HepG2 (cell line): ENCODE measurements around the gene CHCHD3. TPM values are rescaled to one million over a fixed set of nuclear protein-coding genes. Genes with fewer than 3 reads are reported as not detected.

Experiments used
- ATF1 ChIP-seq: IDR thresholded peaks from 2 replicates; pipeline ENCODE4 v1.6.1; 2016; ENCODE audit warnings: mild to moderate bottlenecking, control low read depth
- CAMTA2 ChIP-seq: sonication (generic); formaldehyde crosslinking; IDR thresholded peaks from 2 replicates; pipeline ENCODE4 v1.4.0; 2020; ENCODE audit warnings: mild to moderate bottlenecking, missing genetic modification reagents, borderline replicate concordance
- ELF3 ChIP-seq: IDR thresholded peaks from 2 replicates; pipeline ENCODE4 v1.6.1; 2016; ENCODE audit warnings: missing genetic modification reagents, missing compliant biosample characterization
- ETV5 ChIP-seq: IDR thresholded peaks from 2 replicates; pipeline ENCODE4 v1.6.1; 2018; ENCODE audit warnings: missing biosample characterization, missing genetic modification reagents, inconsistent platforms, borderline replicate concordance
- JUNB ChIP-seq: sonication (generic); formaldehyde crosslinking; IDR thresholded peaks from 2 replicates; pipeline ENCODE4 v1.8.0; 2022; ENCODE audit warnings: missing genetic modification reagents, mild to moderate bottlenecking, borderline replicate concordance
- KDM2A ChIP-seq: sonication (generic); formaldehyde crosslinking; IDR thresholded peaks from 2 replicates; pipeline ENCODE4 v1.4.0; 2020; ENCODE audit warnings: low read depth, missing genetic modification reagents, borderline replicate concordance
- MYNN ChIP-seq: sonication (generic); formaldehyde crosslinking; IDR thresholded peaks from 2 replicates; pipeline ENCODE4 v1.4.0; 2020; ENCODE audit warnings: mild to moderate bottlenecking, low read depth, missing genetic modification reagents
- NCOR1 ChIP-seq: fragments of 200-600 bp; sonication (generic); IDR thresholded peaks from 2 replicates; pipeline ENCODE4 v1.7.0; 2017; ENCODE audit warnings: antibody characterized with exemption, low read length, borderline replicate concordance
- RAD51 ChIP-seq: fragments of 450-650 bp; IDR thresholded peaks from 2 replicates; pipeline ENCODE4 v1.6.1; 2016; ENCODE audit warnings: borderline replicate concordance
- SAP130 ChIP-seq: IDR thresholded peaks from 2 replicates; pipeline ENCODE4 v1.6.1; 2016; ENCODE audit warnings: low read depth
- SRSF4 ChIP-seq: fragments of 200-400 bp; formaldehyde crosslinking; IDR thresholded peaks from one replicate; pipeline ENCODE4 v1.6.1; 2018; ENCODE audit warnings: mild to moderate bottlenecking, low read depth, low read length, moderate library complexity; ENCODE audit not compliant: poor library complexity, severe bottlenecking
- STAG1 ChIP-seq: sonication (generic); formaldehyde crosslinking; IDR thresholded peaks from 2 replicates; pipeline ENCODE4 v1.4.0; 2020; ENCODE audit warnings: missing genetic modification reagents
- ZBTB37 ChIP-seq: sonication (generic); formaldehyde crosslinking; IDR thresholded peaks from 2 replicates; pipeline ENCODE4 v1.4.0; 2020; ENCODE audit warnings: mild to moderate bottlenecking, missing genetic modification reagents
- ZFAT ChIP-seq: sonication (generic); formaldehyde crosslinking; conservative IDR thresholded peaks from 2 replicates; pipeline ENCODE4 v1.8.1; 2023; ENCODE audit warnings: missing genetic modification reagents, inconsistent platforms
- ZNF207 ChIP-seq: fragments of 450-650 bp; IDR thresholded peaks from 2 replicates; pipeline ENCODE4 v1.6.1; 2016; ENCODE audit warnings: antibody characterized with exemption, borderline replicate concordance
- ZNF24 ChIP-seq: fragments of 450-650 bp; IDR thresholded peaks from 2 replicates; pipeline ENCODE4 v1.6.1; 2017; ENCODE audit warnings: antibody characterized with exemption, mild to moderate bottlenecking
- ZNF589 ChIP-seq: sonication (generic); formaldehyde crosslinking; conservative IDR thresholded peaks from 2 replicates; pipeline ENCODE4 v1.8.0; 2022; ENCODE audit warnings: mild to moderate bottlenecking, moderate library complexity, missing genetic modification reagents
- ZNF607 ChIP-seq: sonication (generic); formaldehyde crosslinking; IDR thresholded peaks from 2 replicates; pipeline ENCODE4 v1.5.1; 2020; ENCODE audit warnings: missing genetic modification reagents, mild to moderate bottlenecking, borderline replicate concordance
- polyA plus RNA-seq, 8 experiments: library from polyadenylated mRNA; depleted of rRNA in 3 of 8; stranded (reverse) in 7 of 8; unstranded in 1 of 8; fragments of >200 nt; fragmentation: Illumina TruSeq in 4 of 8; extraction: Trizol in 4 of 8; gene quantifications; 2 replicates each; pipeline versions ENCODE4 v1.2.1 to v1.2.3, GENCODE V29; 2011 to 2016; ENCODE audit warnings: low read depth in 4 of 8, missing spikeins in 1 of 8, mixed read lengths in 1 of 8; ENCODE audit not compliant: insufficient read depth in 1 of 8
- total RNA-seq, 5 experiments: library from RNA; depleted of rRNA; stranded (reverse); fragments of >200 nt; fragmentation: Illumina TruSeq; extraction: Trizol; gene quantifications; 2 replicates each; pipeline ENCODE4 v1.2.3, GENCODE V29; 2016; ENCODE audit warnings: low read depth in 1 of 5
- TF ChIP-seq, protein P1 (sequence below): IDR thresholded peaks from 2 replicates; pipeline ENCODE4 v1.6.1; 2016; ENCODE audit warnings: control low read depth
- TF ChIP-seq, protein P2 (sequence below): sonication (generic); formaldehyde crosslinking; IDR thresholded peaks from one replicate; pipeline ENCODE4 v1.5.1; 2020; ENCODE audit warnings: mild to moderate bottlenecking, missing genetic modification reagents; ENCODE audit errors: not compliant biosample characterization

Gene CHCHD3
- total and polyA plus RNA-seq, 2 of the 13 experiments (the other 11 are each of a cell fraction or from before 2014, with no cell fraction given): 32.7 to 86.8 TPM

- no peak for TF ChIP-seq SRSF4
- TF ChIP-seq ZNF207: no peak
- TF ChIP-seq ZFAT (CRISPR knock-in tag): no peak
- peak; percentile 90 for TF ChIP-seq SAP130 (CRISPR knock-in tag)
- no peak for TF ChIP-seq MYNN (CRISPR knock-in tag)
- no peak for TF ChIP-seq ZBTB37 (CRISPR knock-in tag)
- no peak for TF ChIP-seq CAMTA2 (CRISPR knock-in tag)
- no peak for TF ChIP-seq ZNF607 (CRISPR knock-in tag)
- TF ChIP-seq, protein P1, sequence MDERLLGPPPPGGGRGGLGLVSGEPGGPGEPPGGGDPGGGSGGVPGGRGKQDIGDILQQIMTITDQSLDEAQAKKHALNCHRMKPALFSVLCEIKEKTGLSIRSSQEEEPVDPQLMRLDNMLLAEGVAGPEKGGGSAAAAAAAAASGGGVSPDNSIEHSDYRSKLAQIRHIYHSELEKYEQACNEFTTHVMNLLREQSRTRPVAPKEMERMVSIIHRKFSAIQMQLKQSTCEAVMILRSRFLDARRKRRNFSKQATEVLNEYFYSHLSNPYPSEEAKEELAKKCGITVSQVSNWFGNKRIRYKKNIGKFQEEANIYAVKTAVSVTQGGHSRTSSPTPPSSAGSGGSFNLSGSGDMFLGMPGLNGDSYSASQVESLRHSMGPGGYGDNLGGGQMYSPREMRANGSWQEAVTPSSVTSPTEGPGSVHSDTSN (CRISPR knock-in tag): peak; percentile 82
- no peak for TF ChIP-seq STAG1 (CRISPR knock-in tag)
- TF ChIP-seq RAD51: peak; percentile 52
- TF ChIP-seq, protein P2, sequence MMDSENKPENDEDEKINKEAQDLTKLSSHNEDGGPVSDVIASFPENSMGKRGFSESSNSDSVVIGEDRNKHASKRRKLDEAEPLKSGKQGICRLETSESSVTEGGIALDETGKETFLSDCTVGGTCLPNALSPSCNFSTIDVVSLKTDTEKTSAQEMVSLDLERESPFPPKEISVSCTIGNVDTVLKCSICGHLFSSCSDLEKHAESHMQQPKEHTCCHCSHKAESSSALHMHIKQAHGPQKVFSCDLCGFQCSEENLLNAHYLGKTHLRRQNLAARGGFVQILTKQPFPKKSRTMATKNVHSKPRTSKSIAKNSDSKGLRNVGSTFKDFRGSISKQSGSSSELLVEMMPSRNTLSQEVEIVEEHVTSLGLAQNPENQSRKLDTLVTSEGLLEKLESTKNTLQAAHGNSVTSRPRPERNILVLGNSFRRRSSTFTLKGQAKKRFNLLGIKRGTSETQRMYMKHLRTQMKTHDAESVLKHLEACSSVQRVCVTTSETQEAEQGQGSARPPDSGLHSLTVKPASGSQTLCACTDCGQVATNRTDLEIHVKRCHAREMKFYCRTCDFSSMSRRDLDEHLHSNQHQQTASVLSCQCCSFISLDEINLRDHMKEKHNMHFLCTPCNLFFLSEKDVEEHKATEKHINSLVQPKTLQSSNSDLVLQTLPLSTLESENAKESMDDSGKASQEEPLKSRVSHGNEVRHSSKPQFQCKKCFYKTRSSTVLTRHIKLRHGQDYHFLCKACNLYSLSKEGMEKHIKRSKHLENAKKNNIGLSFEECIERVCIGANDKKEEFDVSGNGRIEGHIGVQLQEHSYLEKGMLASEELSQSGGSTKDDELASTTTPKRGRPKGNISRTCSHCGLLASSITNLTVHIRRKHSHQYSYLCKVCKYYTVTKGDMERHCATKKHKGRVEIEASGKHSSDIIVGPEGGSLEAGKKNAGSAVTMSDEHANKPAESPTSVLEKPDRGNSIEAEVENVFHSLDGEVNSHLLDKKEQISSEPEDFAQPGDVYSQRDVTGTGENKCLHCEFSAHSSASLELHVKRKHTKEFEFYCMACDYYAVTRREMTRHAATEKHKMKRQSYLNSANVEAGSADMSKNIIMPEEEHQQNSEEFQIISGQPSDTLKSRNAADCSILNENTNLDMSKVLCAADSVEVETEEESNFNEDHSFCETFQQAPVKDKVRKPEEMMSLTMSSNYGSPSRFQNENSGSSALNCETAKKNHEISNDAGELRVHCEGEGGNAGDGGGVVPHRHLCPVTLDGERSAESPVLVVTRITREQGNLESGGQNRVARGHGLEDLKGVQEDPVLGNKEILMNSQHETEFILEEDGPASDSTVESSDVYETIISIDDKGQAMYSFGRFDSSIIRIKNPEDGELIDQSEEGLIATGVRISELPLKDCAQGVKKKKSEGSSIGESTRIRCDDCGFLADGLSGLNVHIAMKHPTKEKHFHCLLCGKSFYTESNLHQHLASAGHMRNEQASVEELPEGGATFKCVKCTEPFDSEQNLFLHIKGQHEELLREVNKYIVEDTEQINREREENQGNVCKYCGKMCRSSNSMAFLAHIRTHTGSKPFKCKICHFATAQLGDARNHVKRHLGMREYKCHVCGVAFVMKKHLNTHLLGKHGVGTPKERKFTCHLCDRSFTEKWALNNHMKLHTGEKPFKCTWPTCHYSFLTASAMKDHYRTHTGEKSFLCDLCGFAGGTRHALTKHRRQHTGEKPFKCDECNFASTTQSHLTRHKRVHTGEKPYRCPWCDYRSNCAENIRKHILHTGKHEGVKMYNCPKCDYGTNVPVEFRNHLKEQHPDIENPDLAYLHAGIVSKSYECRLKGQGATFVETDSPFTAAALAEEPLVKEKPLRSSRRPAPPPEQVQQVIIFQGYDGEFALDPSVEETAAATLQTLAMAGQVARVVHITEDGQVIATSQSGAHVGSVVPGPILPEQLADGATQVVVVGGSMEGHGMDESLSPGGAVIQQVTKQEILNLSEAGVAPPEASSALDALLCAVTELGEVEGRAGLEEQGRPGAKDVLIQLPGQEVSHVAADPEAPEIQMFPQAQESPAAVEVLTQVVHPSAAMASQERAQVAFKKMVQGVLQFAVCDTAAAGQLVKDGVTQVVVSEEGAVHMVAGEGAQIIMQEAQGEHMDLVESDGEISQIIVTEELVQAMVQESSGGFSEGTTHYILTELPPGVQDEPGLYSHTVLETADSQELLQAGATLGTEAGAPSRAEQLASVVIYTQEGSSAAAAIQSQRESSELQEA (CRISPR knock-in tag): peak; percentile 27
- TF ChIP-seq NCOR1: no peak
- no peak for TF ChIP-seq ZNF589 (CRISPR knock-in tag)
- TF ChIP-seq ATF1: peak; percentile 75
- TF ChIP-seq ETV5 (CRISPR knock-in tag): peak; percentile 38; the same call in 1 of the 2 replicates
- 0 out of 2 replicates have a peak, but pooled peaks have one; percentile 23 for TF ChIP-seq ELF3 (CRISPR knock-in tag)
- TF ChIP-seq JUNB (CRISPR knock-in tag): no peak
- no peak for TF ChIP-seq ZNF24
- peak; percentile 78; the same call in 1 of the 2 replicates for TF ChIP-seq KDM2A (CRISPR knock-in tag)
Measured at GRCh38 chr7:133081599-133082389, at the start of gene CHCHD3 (continued).
